Neutrophil (primary cell): ENCODE measurements around the gene NRSN1.

Experiments
- H3K27ac ChIP-seq: fragments of 200-600 bp; sonication (generic); 2 replicates; pipeline ENCODE4 v1.5.1; 2016; ENCODE audit warnings: mild to moderate bottlenecking, moderate library complexity
- H3K27me3 ChIP-seq: fragments of 200-600 bp; sonication (generic); 2 replicates; pipeline ENCODE4 v1.6.0; 2016; ENCODE audit warnings: mild to moderate bottlenecking
- H3K36me3 ChIP-seq: fragments of 200-600 bp; sonication (generic); 2 replicates; pipeline ENCODE4 v1.5.1; 2017
- H3K4me1 ChIP-seq, 2 experiments: fragments of 200-600 bp in 1 of 2; sonication (generic) in 1 of 2; 1 replicate in 1 of 2; 2 replicates in 1 of 2; pipeline versions ENCODE4 v1.5.1 to v1.6.1; 2013 to 2016; ENCODE audit warnings: low read depth in 1 of 2, low read length in 1 of 2, mild to moderate bottlenecking in 1 of 2, moderate library complexity in 1 of 2; ENCODE audit not compliant: control insufficient read depth in 1 of 2, insufficient read depth in 1 of 2
- H3K4me3 ChIP-seq, 2 experiments: fragments of 200-600 bp in 1 of 2; sonication (generic) in 1 of 2; 1 replicate in 1 of 2; 2 replicates in 1 of 2; pipeline ENCODE4 v1.5.1; 2013 to 2016; ENCODE audit warnings: low read depth in 1 of 2, low read length in 1 of 2, mild to moderate bottlenecking in 1 of 2, moderate library complexity in 1 of 2
- H3K9me3 ChIP-seq: fragments of 200-600 bp; sonication (generic); 2 replicates; pipeline ENCODE4 v1.5.1; 2016
- CTCF ChIP-seq: fragments of 200-600 bp; sonication (generic); IDR thresholded peaks from 2 replicates; pipeline ENCODE4 v1.5.1; 2016; ENCODE audit warnings: antibody characterized with exemption

Gene NRSN1

GRCh38 chr6:24157886-24158285, 31.9 kb downstream of the NRSN1 start:
- Histone ChIP-seq H3K27me3 (no peaks in the 10 kb centered on the region), H3K27ac (no peak overlapping the region), H3K4me1 (no peaks in the 10 kb centered on the region), H3K4me3 (no peak overlapping the region), H3K9me3 (no peaks in the 10 kb centered on the region), H3K36me3 (no peaks in the 10 kb centered on the region)
- no peak for TF ChIP-seq CTCF

GRCh38 chr6:24183584-24183983, 57.6 kb downstream of the NRSN1 start:
- no peak overlapping the region for H3K4me3 ChIP-seq
- no peaks in the 10 kb centered on the region for H3K27me3 ChIP-seq
- H3K36me3 ChIP-seq: no peaks in the 10 kb centered on the region
- H3K27ac ChIP-seq: no peak overlapping the region
- no peak for TF ChIP-seq CTCF
- H3K9me3 ChIP-seq: no peaks in the 10 kb centered on the region
- no peaks in the 10 kb centered on the region for H3K4me1 ChIP-seq

GRCh38 chr6:24186349-24186748, 60.3 kb downstream of the NRSN1 start:
- Histone ChIP-seq H3K27me3 (no peaks in the 10 kb centered on the region), H3K9me3 (no peaks in the 10 kb centered on the region), H3K36me3 (no peaks in the 10 kb centered on the region), H3K4me3 (no peak overlapping the region), H3K4me1 (no peaks in the 10 kb centered on the region), H3K27ac (no peak overlapping the region)
- no peak for TF ChIP-seq CTCF

GRCh38 chr6:24187965-24188577, 62.1 kb downstream of the NRSN1 start:
- Histone ChIP-seq H3K27me3 (no peaks in the 10 kb centered on the region), H3K27ac (no peak overlapping the region), H3K36me3 (no peaks in the 10 kb centered on the region), H3K9me3 (no peaks in the 10 kb centered on the region), H3K4me1 (no peaks in the 10 kb centered on the region), H3K4me3 (no peak overlapping the region)
- no peak for TF ChIP-seq CTCF

GRCh38 chr6:24188578-24189080, 62.6 kb downstream of the NRSN1 start:
- no peaks in the 10 kb centered on the region for H3K36me3 ChIP-seq
- H3K27ac ChIP-seq: no peak overlapping the region
- no peaks in the 10 kb centered on the region for H3K9me3 ChIP-seq
- no peaks in the 10 kb centered on the region for H3K4me1 ChIP-seq
- H3K27me3 ChIP-seq: no peaks in the 10 kb centered on the region
- no peak overlapping the region for H3K4me3 ChIP-seq
- no peak for TF ChIP-seq CTCF

- H3K9me3 ChIP-seq: no peaks in the 10 kb centered on the region
- no peaks in the 10 kb centered on the region for H3K36me3 ChIP-seq
- TF ChIP-seq CTCF: no peak
- H3K4me3 ChIP-seq: no peak overlapping the region
- H3K27me3 ChIP-seq: no peaks in the 10 kb centered on the region
- no peak overlapping the region for H3K27ac ChIP-seq
- no peaks in the 10 kb centered on the region for H3K4me1 ChIP-seq
These were observed 65.3 kb downstream of the NRSN1 start for GRCh38 chr6:24191346-24191745.
